ENCODE results near the gene GABRG3.

The GABRG3 gene

GRCh38 chr15:27481768-27482167 is 510.8 kb downstream of the GABRG3 start:
- no peak for DNase-seq

- DNase-seq, result no peak
Observed at GRCh38 chr15:27482287-27482686, 511.3 kb downstream of the GABRG3 start.

GRCh38 chr15:27483124-27483523 is 512.1 kb downstream of the GABRG3 start:
- DNase-seq, result no peak

GRCh38 chr15:27485265-27485664 is 514.3 kb downstream of the GABRG3 start:
- no peak for DNase-seq

DNA sequence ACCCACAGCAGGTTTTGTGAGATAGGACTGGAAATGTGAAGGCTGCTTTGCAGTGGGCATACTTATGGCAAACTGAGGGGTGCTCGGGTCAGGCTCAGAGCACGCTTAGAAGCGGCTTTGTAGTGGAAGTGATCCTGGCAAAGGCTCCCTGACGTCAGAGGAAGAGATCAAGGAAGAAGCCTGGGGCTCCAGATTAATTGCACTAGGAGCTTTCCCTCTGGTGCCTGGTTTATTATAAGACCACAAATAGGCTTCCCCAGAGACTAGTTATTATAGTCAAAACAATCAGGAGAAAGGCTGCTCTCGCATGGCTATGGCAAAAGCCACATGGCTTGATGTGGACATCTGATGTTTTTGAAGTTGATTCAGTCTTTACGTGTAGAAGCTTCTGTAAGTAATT is 515.1 kb downstream of the GABRG3 start:
- DNase-seq, result no peak

- no peak for DNase-seq
Observed at GRCh38 chr15:27486683-27487647, 516.0 kb downstream of the GABRG3 start.

DNA sequence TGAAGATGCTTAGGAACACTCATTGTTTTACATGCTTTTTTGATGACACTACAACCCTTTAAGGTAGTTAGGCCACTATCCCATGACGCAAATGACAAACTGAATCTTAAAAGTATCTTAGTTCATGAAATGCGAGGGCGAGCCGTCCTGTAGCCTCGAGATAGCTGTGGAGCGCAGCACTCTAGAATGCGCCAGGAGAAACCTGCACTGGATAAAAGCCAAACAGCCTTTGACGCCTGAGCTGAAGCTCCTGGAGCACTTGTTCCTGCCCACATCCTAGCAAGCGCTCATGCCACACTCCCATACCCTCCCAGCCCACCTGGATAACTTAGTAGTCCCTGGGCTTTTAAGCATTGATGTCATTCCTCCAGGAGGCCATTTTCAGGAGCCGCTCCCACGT is 516.9 kb downstream of the GABRG3 start:
- DNase-seq, result no peak

DNA sequence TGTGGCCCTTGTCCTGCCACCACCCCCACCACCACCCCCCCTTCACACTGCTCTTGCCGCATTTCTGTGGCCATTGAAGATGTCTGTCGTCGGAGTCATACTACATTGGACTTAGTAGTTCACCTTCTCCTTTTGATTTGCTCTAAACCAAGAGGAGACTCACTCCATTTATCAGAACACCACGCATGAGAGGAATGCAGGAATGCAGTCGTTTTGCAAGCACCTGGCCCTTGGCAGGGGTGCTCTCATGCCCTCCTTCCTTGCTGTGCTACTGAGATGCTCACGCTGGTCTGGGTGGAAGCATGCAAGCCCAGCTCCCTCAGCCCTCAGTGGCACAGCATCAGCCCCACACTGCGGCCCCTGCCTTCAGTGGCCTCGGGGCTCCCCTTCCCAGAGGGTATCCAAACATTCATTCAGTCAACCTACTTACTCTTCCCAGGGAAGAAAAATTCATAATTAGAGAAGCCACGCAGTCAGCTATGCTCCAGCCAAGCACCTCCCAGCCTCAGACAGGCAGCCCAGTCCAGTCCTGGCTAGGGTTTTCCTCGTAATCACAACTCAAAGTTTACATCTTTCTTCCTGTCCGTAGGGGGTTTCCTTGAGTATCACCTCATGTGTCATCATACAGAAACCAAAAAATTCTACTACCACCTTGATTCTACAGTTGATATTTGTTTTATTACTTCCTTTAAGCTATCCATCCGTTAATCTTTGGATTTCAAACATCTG is 520.0 kb downstream of the GABRG3 start:
- no peak for DNase-seq

DNA sequence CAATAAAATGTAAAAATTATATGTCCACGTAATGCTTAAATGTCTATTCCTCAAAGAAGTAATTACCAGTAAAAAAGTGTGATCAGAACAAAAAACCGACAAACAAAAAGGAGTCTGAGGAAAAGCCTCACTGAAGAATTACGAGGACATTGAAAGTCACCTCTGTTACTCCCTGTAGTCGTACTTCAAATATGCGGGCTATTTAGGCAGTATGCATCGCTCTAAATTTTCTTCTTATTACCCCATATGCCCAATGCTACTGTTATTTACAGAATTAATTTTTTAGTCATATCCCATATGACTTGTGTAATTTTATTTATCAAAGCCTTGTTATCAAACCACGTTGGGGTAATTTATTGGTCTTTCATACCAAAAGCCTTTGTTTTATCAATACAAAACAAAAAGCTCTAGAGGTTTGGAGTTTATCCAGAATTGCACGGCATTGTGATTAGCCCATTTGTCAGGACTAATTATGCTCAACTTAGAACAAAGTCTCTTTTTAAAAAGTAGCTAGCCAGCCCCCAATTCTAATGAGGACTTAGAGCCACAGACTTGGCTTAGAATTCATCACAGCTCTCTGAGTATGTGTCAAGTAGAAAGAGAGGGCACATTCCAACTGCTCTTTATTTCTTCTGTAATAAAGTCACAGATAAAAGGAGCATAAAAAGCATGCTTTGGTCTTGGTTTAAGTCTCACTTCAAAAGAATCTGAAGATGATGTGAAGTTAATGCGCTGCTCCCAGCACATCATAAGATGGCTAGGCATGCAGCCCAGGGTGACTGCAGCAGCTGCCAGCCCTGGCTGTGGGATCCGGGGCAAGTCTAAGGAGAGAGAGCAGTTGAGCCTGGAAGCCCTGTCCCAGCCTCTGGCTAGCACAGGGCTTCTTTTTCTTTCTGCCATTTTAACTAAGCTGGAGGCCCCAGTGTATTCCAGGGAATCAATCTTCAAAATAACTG is 521.0 kb downstream of the GABRG3 start:
- no peak for DNase-seq

GRCh38 chr15:27495963-27496459 is 525.0 kb downstream of the GABRG3 start:
- DNase-seq, result no peak

- no peak for DNase-seq
Observed at GRCh38 chr15:27498700-27499099, 527.7 kb downstream of the GABRG3 start.

- no peak for DNase-seq
Observed at GRCh38 chr15:27499191-27499590, 528.2 kb downstream of the GABRG3 start.

GRCh38 chr15:27499719-27500118 is 528.7 kb downstream of the GABRG3 start:
- DNase-seq, result no peak

- no peak for DNase-seq
Observed at GRCh38 chr15:27500206-27500605, 529.2 kb downstream of the GABRG3 start.

DNA sequence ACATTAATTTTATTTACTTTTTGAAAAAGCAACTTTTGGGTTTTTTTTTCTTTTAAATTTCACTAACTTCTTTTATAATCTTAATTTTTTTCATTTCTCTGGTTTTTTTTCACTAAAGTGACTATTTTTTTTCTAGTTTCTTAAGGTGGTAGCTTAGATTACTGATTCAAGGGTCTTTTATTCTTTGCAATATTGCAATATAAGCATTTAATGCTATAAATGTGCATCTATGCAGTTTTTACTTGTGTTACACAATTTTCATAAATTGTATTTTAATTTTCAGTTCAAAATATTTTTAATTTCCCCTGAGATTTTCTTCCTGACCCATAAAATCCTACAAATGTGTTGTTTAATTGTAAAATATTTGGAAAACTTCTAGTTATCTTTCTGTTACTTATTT is 535.8 kb downstream of the GABRG3 start:
- DNase-seq, result no peak

DNA sequence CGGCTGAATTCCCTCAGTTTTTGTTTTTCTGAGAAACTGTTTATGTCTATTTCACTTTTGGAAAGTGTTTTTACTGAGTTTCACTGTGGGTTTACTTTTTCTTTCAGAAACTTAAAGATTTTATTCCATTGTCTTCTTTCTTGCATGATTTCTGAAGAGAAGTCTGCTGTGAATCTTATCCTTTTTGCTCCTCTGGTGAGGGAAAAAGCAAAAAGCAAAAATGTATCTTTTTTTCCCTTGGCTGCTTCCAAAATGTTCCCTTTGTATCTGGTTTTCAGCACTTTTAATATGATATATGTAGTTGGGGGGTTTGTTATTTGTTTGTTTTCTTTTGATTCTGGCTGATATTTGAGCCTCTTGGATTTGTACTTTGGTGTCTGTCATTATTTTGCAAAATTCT is 538.0 kb downstream of the GABRG3 start:
- DNase-seq, result no peak

- no peak for DNase-seq
Observed at GRCh38 chr15:27512281-27513001, 541.5 kb downstream of the GABRG3 start.

- no peak for DNase-seq
Observed at GRCh38 chr15:27514526-27514925, 543.5 kb downstream of the GABRG3 start.

- no peak for DNase-seq
Observed at GRCh38 chr15:27527490-27528067, 556.6 kb downstream of the GABRG3 start.

- DNase-seq, result no peak
Observed at GRCh38 chr15:27529399-27529798, 558.4 kb downstream of the GABRG3 start.

DNA sequence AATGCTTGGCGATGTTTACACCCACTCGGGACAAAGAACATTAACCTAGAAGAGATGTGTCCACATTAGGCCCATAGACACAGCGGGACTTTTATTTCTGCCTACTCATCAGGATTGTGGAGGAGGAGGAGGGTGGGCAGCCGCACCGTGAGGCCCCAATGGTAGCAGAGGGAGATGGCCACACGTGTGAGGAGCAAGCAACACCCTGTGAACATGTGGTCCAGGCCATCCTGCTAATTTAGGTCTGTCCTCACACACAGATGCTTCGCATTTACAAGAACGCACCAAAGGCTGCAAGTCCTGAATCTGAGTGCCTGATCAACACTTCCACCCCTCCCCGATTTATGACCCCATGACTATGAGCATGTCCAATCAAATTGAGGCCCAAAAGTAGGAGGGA is 560.0 kb downstream of the GABRG3 start:
- no peak for DNase-seq

DNA sequence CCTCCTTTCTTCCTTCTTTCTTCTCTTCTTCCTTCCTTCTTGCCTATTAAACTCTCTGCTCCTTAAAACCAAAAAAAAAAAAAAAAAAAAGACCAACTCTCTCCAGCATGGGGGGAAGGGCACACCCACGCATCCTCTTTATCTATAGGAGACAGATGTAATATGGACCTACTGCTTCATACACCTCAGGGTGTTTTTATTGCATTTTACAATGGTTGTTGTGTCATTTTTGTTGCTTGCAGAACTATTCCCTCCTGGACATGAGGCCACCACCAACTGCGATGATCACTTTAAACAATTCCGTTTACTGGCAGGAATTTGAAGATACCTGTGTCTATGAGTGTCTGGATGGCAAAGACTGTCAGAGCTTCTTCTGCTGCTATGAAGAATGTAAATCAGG is 561.4 kb downstream of the GABRG3 start:
- DNase-seq, result no peak

Data from activated naive CD4-positive, alpha-beta T cell treated with anti-CD3 and anti-CD28 coated beads, Interleukin-2, amount 50 U/mL, for 16 hours (primary cell).